ENCODE data around the gene FAM168A. TPM values are rescaled to one million over a fixed set of nuclear protein-coding genes. Genes with fewer than 3 reads are reported as not detected.

FAM168A gene
- total RNA-seq, 2 experiments from 2014 or later, result 10.1 to 23.7 TPM

DNA sequence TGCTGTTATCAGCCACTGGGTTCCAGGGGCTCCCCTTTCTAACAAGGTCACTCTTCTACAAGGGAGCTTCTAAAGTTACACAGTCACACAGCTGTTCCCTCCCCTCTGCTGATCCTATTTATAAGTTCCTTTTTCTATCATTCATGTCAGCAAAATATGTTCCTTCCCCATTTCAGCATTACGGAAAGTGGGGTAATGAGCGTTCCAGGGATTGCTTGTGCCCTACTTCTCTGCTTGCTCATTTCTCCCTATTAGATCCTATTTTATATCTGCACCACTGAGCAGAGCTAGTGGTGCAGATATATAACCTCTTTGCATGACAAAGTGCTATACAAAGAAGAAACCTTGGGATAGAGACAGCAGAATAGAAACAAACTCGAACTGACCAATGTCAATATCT, 25.8 kb upstream of the FAM168A start:
- BruUV-seq (replicated peaks), result no TSS peak
- no peaks in the 10 kb centered on the region for H3K4me1 ChIP-seq (ENCODE audit: insufficient read depth, low read length, poor library complexity, severe bottlenecking)
- H3K27ac ChIP-seq (ENCODE audit: low read depth, low read length, poor library complexity, severe bottlenecking), result no peak overlapping the region
- DNase-seq (ENCODE audit: low spot score), result no peak
- intact Hi-C loops (cut with micrococcal nuclease; ENCODE audit: unreplicated experiment), result no loop called here
- no peaks in the 10 kb centered on the region for H3K9me3 ChIP-seq (ENCODE audit: low read length)
- no peak overlapping the region for H3K4me2 ChIP-seq (ENCODE audit: low read length)
- no peaks in the 10 kb centered on the region for H3K79me2 ChIP-seq (ENCODE audit: insufficient read depth, low read depth, low read length)
- H3K4me3 ChIP-seq (ENCODE audit: low read depth, low read length, poor library complexity, severe bottlenecking), result no peak overlapping the region
- ChIA-PET POLR2A (interaction anchor here (0.7 to 1.0 kb wide), 2 partner anchors 20 to 76 kb away, joined by 3 to 4 read pairs; no protein-coding TSS in a partner anchor), CTCF (ENCODE audit: unreplicated experiment) (no interaction called here)
- TF ChIP-seq, protein P1, sequence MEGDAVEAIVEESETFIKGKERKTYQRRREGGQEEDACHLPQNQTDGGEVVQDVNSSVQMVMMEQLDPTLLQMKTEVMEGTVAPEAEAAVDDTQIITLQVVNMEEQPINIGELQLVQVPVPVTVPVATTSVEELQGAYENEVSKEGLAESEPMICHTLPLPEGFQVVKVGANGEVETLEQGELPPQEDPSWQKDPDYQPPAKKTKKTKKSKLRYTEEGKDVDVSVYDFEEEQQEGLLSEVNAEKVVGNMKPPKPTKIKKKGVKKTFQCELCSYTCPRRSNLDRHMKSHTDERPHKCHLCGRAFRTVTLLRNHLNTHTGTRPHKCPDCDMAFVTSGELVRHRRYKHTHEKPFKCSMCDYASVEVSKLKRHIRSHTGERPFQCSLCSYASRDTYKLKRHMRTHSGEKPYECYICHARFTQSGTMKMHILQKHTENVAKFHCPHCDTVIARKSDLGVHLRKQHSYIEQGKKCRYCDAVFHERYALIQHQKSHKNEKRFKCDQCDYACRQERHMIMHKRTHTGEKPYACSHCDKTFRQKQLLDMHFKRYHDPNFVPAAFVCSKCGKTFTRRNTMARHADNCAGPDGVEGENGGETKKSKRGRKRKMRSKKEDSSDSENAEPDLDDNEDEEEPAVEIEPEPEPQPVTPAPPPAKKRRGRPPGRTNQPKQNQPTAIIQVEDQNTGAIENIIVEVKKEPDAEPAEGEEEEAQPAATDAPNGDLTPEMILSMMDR (conservative IDR thresholded peaks at IDR 0.05; ENCODE audit: low read length), result no peak
- no peak for TF ChIP-seq EZH2phosphoT487 (IDR thresholded peaks at IDR 0.05; ENCODE audit: borderline replicate concordance, low read depth, low read length)
- H3K9me2 ChIP-seq (ENCODE audit: insufficient read depth, low read length), result no peaks in the 10 kb centered on the region
- no peaks in the 10 kb centered on the region for H4K20me1 ChIP-seq (ENCODE audit: insufficient read depth, low read length)
- H2AFZ ChIP-seq (ENCODE audit: low read length), result no peak overlapping the region
- H3K36me3 ChIP-seq (ENCODE audit: insufficient read depth, low read length), result no peaks in the 10 kb centered on the region

DNA sequence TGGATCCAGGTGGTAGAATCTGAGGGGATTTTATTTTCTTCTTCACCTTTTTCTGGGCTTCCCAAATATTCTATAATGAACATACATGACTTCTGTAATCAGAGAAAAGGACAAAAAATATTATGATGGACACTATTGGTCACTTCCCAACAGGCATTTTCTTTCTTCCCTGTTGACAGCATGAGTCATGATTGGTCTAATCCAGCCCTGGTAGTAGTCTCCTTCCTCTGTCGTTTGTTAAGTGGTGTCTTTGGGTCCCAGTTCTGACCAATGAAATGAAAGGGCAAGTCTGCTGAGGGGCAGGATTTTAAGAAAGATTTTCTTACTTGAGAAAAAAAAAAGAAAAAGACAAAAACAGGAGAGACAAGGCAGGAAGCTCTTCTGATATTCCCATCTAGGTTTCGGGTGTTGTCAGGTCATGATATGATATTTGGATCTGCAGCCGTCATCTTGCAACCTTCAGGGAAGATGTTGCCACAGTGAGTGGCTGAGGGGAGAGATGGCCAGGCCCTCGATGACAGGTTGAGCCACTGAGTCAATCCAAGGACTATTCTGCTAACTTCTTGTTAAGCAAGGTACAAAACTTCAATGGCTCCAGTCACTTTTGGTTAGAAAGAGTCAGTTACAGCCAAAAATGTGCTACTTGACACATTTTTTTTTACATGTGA, 25.1 kb upstream of the FAM168A start:
- H2AFZ ChIP-seq (ENCODE audit: low read length), result no peak overlapping the region
- TF ChIP-seq, protein P1 (conservative IDR thresholded peaks at IDR 0.05; ENCODE audit: low read length), result no peak
- TF ChIP-seq EZH2phosphoT487 (IDR thresholded peaks at IDR 0.05; ENCODE audit: borderline replicate concordance, low read depth, low read length), result no peak
- H3K36me3 ChIP-seq (ENCODE audit: insufficient read depth, low read length), result no peaks in the 10 kb centered on the region
- no peak overlapping the region for H3K4me2 ChIP-seq (ENCODE audit: low read length)
- ChIA-PET CTCF (ENCODE audit: unreplicated experiment) (no interaction called here), POLR2A (no interaction called here)
- no peaks in the 10 kb centered on the region for H3K9me3 ChIP-seq (ENCODE audit: low read length)
- no peaks in the 10 kb centered on the region for H4K20me1 ChIP-seq (ENCODE audit: insufficient read depth, low read length)
- no peaks in the 10 kb centered on the region for H3K9me2 ChIP-seq (ENCODE audit: insufficient read depth, low read length)
- H3K79me2 ChIP-seq (ENCODE audit: insufficient read depth, low read depth, low read length), result no peaks in the 10 kb centered on the region
- no TSS peak for BruUV-seq (replicated peaks)
- H3K4me1 ChIP-seq (ENCODE audit: insufficient read depth, low read length, poor library complexity, severe bottlenecking), result no peaks in the 10 kb centered on the region
- no peak for DNase-seq (ENCODE audit: low spot score)
- intact Hi-C loops (cut with micrococcal nuclease; ENCODE audit: unreplicated experiment), result no loop called here
- no peak overlapping the region for H3K4me3 ChIP-seq (ENCODE audit: low read depth, low read length, poor library complexity, severe bottlenecking)
- no peak overlapping the region for H3K27ac ChIP-seq (ENCODE audit: low read depth, low read length, poor library complexity, severe bottlenecking)

DNA sequence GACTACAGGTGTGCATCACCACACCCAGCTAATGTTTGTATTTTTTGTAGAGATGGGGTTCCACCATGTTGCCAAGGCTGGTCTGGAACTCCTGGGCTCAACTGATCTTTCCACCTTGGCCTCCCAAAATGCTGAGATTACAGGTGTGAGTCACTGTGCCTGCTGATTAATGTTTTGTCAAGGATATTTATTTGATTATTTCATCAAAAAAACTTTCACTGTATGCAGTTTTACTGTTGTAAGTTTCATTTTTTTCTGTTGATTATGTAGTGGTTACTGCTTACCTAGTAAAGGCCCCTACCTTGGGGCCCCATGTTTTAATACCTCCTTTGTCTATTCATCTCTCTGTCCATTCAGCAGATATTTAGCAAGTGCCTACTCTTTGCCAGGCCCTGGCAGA, 16.7 kb upstream of the FAM168A start:
- Histone ChIP-seq H3K27ac (ENCODE audit: low read depth, low read length, poor library complexity, severe bottlenecking) (no peak overlapping the region), H3K4me1 (ENCODE audit: insufficient read depth, low read length, poor library complexity, severe bottlenecking) (no peaks in the 10 kb centered on the region), H4K20me1 (ENCODE audit: insufficient read depth, low read length) (no peaks in the 10 kb centered on the region), H3K4me3 (ENCODE audit: low read depth, low read length, poor library complexity, severe bottlenecking) (no peak overlapping the region), H3K9me2 (ENCODE audit: insufficient read depth, low read length) (no peaks in the 10 kb centered on the region), H3K79me2 (ENCODE audit: insufficient read depth, low read depth, low read length) (no peaks in the 10 kb centered on the region), H3K36me3 (ENCODE audit: insufficient read depth, low read length) (no peaks in the 10 kb centered on the region), H2AFZ (ENCODE audit: low read length) (no peak overlapping the region), H3K9me3 (ENCODE audit: low read length) (no peaks in the 10 kb centered on the region), H3K4me2 (ENCODE audit: low read length) (no peak overlapping the region)
- ChIA-PET CTCF (ENCODE audit: unreplicated experiment) (no interaction called here), POLR2A (no interaction called here)
- DNase-seq (ENCODE audit: low spot score), result no peak
- no TSS peak for BruUV-seq (replicated peaks)
- no peak for TF ChIP-seq EZH2phosphoT487 (IDR thresholded peaks at IDR 0.05; ENCODE audit: borderline replicate concordance, low read depth, low read length)
- TF ChIP-seq, protein P1 (conservative IDR thresholded peaks at IDR 0.05; ENCODE audit: low read length), result no peak
- intact Hi-C loops (cut with micrococcal nuclease; ENCODE audit: unreplicated experiment), result no loop called here
